K562 (cell line): ENCODE measurements around the gene UBE2B. TPM values are rescaled to one million over a fixed set of nuclear protein-coding genes. Genes with fewer than 3 reads are reported as not detected.

Experiments used
- BRD4 ChIP-seq: fragments of 200-600 bp; sonication (generic); IDR thresholded peaks from 2 replicates; pipeline ENCODE4 v1.6.1; 2017; ENCODE audit warnings: inconsistent platforms
- HCFC1 ChIP-seq: IDR thresholded peaks from 2 replicates; pipeline ENCODE4 v1.6.1; 2012; ENCODE audit warnings: low read depth, low read length, improper control_type of control experiment
- KDM5B ChIP-seq: fragments of 200-600 bp; sonication (generic); IDR thresholded peaks from 2 replicates; pipeline ENCODE4 v1.6.1; 2012; ENCODE audit warnings: low read depth, mild to moderate bottlenecking, moderate library complexity, low read length, control low read depth, inconsistent platforms; ENCODE audit not compliant: insufficient replicate concordance
- NR2C2 ChIP-seq, 2 experiments: fragments of 200-800 bp in 1 of 2; sonication (Bioruptor generic) in 1 of 2; sonication (generic) in 1 of 2; formaldehyde crosslinking in 1 of 2; IDR thresholded peaks; 2 replicates each; pipeline versions ENCODE4 v1.6.1 to v1.8.0; 2016 to 2022; ENCODE audit warnings: mild to moderate bottlenecking in 1 of 2, missing compliant biosample characterization in 1 of 2, missing genetic modification characterization in 1 of 2, missing genetic modification reagents in 1 of 2
- PHF21A ChIP-seq: fragments of 450-650 bp; IDR thresholded peaks from 2 replicates; pipeline ENCODE4 v1.6.1; 2017; ENCODE audit warnings: low read depth, borderline replicate concordance
- POLR2AphosphoS5 ChIP-seq: IDR thresholded peaks from 2 replicates; pipeline ENCODE4 v1.6.1; 2011; ENCODE audit warnings: mild to moderate bottlenecking, low read depth, low read length, moderate library complexity; ENCODE audit not compliant: control insufficient read depth, insufficient read depth
- POLR3A ChIP-seq: IDR thresholded peaks from 2 replicates; pipeline ENCODE4 v1.6.1; 2011; ENCODE audit warnings: borderline replicate concordance, mild to moderate bottlenecking, moderate library complexity; ENCODE audit not compliant: insufficient read length, insufficient read depth; ENCODE audit errors: extremely low read depth
- RBBP5 ChIP-seq: fragments of 200-600 bp; sonication (generic); IDR thresholded peaks from 2 replicates; pipeline ENCODE4 v1.6.1; 2012; ENCODE audit warnings: borderline replicate concordance, mild to moderate bottlenecking, low read length, control low read depth, inconsistent platforms; ENCODE audit not compliant: insufficient read depth, poor library complexity, severe bottlenecking
- RBFOX2 ChIP-seq: fragments of 200-400 bp; formaldehyde crosslinking; IDR thresholded peaks from 2 replicates; pipeline ENCODE4 v1.6.1; 2017; ENCODE audit warnings: low read depth, mild to moderate bottlenecking, low read length, moderate library complexity
- RBM14 ChIP-seq: fragments of 200-400 bp; formaldehyde crosslinking; IDR thresholded peaks from 2 replicates; pipeline ENCODE4 v1.6.1; 2018; ENCODE audit warnings: low read depth, mild to moderate bottlenecking, low read length, moderate library complexity, borderline replicate concordance; ENCODE audit not compliant: insufficient read depth
- SAP30 ChIP-seq: fragments of 200-600 bp; sonication (generic); IDR thresholded peaks from 2 replicates; pipeline ENCODE4 v1.6.1; 2012; ENCODE audit warnings: borderline replicate concordance, low read depth, mild to moderate bottlenecking, moderate library complexity, low read length, control low read depth, inconsistent platforms; ENCODE audit not compliant: insufficient read depth, poor library complexity, severe bottlenecking
- STAG1 ChIP-seq: sonication (generic); formaldehyde crosslinking; IDR thresholded peaks from 2 replicates; pipeline ENCODE4 v1.5.0; 2020; ENCODE audit warnings: missing genetic modification reagents, borderline replicate concordance
- ZC3H4 ChIP-seq: sonication (generic); formaldehyde crosslinking; IDR thresholded peaks from 2 replicates; pipeline ENCODE4 v1.9.0; 2021; ENCODE audit warnings: missing genetic modification reagents, borderline replicate concordance
- ZNF444 ChIP-seq: fragments of 250-450 bp; sonication (Bioruptor Pico); IDR thresholded peaks from 2 replicates; pipeline ENCODE4 v1.4.0; 2020; ENCODE audit warnings: mild to moderate bottlenecking, moderate library complexity
- polyA plus RNA-seq, 8 experiments: library from polyadenylated mRNA; depleted of rRNA in 4 of 8; stranded (reverse) in 5 of 8; unstranded in 3 of 8; fragments of >200 nt; fragmentation: Nextera tagmentation in 2 of 8; fragmentation: Illumina TruSeq in 1 of 8; extraction: Ambion mirVana in 2 of 8; extraction: Trizol in 1 of 8; gene quantifications; 2 replicates each; pipeline versions ENCODE4 v1.2.1 to v1.2.3, GENCODE V29; 2011 to 2014; ENCODE audit warnings: inconsistent platforms in 1 of 8, missing spikeins in 1 of 8
- total RNA-seq, 7 experiments: library from RNA; depleted of rRNA in 6 of 7; stranded (reverse); fragments of >200 nt in 6 of 7; fragmentation: Illumina TruSeq in 2 of 7; extraction: Trizol in 2 of 7; gene quantifications; 2 replicates each; pipeline versions ENCODE4 v1.2.1 to v1.2.3, GENCODE V29; 2011 to 2021; ENCODE audit warnings: low replicate concordance in 1 of 7
- TF ChIP-seq, protein P1 (sequence below): sonication (generic); formaldehyde crosslinking; IDR thresholded peaks from 2 replicates; pipeline ENCODE4 v1.8.0; 2023; ENCODE audit warnings: mild to moderate bottlenecking, missing genetic modification reagents
- TF ChIP-seq, protein P2 (sequence below): sonication (generic); formaldehyde crosslinking; IDR thresholded peaks from 2 replicates; pipeline ENCODE4 v1.8.0; 2022; ENCODE audit warnings: mild to moderate bottlenecking, missing genetic modification reagents
- TF ChIP-seq, protein P3 (sequence below): sonication (generic); formaldehyde crosslinking; IDR thresholded peaks from 2 replicates; pipeline ENCODE4 v1.8.0; 2022; ENCODE audit warnings: mild to moderate bottlenecking, missing genetic modification reagents
- TF ChIP-seq, protein P4 (sequence below), 3 experiments: IDR thresholded peaks in 2 of 3; conservative IDR thresholded peaks in 1 of 3; 2 replicates each; pipeline ENCODE4 v1.5.1; 2011 to 2012; ENCODE audit warnings: low read length in 3 of 3, mild to moderate bottlenecking in 3 of 3, control low read depth in 2 of 3, improper control_type of control experiment in 1 of 3, inconsistent platforms in 1 of 3, low read depth in 1 of 3, mixed read lengths in 1 of 3, moderate library complexity in 1 of 3; ENCODE audit not compliant: insufficient read depth in 2 of 3

The UBE2B gene
- total and polyA plus RNA-seq, 9 of the 15 experiments (the other 6 are each of a cell fraction or from before 2014, with no cell fraction given), result 13.1 to 198 (median 75.5) TPM

DNA sequence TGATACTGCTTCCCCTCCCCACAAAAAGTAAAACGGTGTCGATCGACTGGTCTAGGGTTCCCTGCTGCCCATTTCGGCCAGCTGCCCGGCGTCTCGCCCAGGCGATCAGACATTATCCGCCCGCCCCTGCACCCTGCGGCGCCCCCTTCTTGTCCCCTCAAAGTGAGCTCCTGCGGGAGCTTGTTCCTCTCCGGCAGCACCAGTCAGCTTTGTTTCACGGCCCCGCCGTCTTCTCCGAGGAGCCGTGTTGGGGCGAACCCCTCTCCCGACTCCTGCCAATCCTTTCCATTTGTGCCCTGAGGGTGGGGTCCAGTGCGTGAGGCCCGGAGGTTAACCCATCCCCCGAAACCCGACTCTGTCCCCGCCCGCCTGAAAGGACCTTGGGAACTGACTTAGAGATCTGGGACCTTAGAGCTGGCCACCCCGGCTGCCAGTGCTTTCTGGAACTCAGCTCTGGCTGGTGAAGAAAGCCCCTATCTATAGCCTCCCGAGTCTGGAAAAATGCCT lies 518 bp downstream of the UBE2B start (continued):
- TF ChIP-seq, protein P1, sequence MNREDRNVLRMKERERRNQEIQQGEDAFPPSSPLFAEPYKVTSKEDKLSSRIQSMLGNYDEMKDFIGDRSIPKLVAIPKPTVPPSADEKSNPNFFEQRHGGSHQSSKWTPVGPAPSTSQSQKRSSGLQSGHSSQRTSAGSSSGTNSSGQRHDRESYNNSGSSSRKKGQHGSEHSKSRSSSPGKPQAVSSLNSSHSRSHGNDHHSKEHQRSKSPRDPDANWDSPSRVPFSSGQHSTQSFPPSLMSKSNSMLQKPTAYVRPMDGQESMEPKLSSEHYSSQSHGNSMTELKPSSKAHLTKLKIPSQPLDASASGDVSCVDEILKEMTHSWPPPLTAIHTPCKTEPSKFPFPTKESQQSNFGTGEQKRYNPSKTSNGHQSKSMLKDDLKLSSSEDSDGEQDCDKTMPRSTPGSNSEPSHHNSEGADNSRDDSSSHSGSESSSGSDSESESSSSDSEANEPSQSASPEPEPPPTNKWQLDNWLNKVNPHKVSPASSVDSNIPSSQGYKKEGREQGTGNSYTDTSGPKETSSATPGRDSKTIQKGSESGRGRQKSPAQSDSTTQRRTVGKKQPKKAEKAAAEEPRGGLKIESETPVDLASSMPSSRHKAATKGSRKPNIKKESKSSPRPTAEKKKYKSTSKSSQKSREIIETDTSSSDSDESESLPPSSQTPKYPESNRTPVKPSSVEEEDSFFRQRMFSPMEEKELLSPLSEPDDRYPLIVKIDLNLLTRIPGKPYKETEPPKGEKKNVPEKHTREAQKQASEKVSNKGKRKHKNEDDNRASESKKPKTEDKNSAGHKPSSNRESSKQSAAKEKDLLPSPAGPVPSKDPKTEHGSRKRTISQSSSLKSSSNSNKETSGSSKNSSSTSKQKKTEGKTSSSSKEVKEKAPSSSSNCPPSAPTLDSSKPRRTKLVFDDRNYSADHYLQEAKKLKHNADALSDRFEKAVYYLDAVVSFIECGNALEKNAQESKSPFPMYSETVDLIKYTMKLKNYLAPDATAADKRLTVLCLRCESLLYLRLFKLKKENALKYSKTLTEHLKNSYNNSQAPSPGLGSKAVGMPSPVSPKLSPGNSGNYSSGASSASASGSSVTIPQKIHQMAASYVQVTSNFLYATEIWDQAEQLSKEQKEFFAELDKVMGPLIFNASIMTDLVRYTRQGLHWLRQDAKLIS, result no peak; the same call in 1 of the 2 replicates
- TF ChIP-seq ZC3H4 (CRISPR knock-in tag) (peak; percentile 82; the same call in 1 of the 2 replicates), KDM5B (peak; percentile 29), POLR2AphosphoS5 (0 out of 2 replicates have a peak, but pooled peaks have one; percentile 22), RBBP5 (peak; percentile 26), POLR3A (no peak), BRD4 (0 out of 2 replicates have a peak, but pooled peaks have one; percentile 14), RBFOX2 (peak; percentile 78), ZNF444 (CRISPR knock-in tag) (no peak), STAG1 (0 out of 2 replicates have a peak, but pooled peaks have one; percentile 23), HCFC1 (0 out of 2 replicates have a peak, but pooled peaks have one; percentile 2), NR2C2 (CRISPR knock-in tag; IDR thresholded peaks at IDR 0.05) (no peak), NR2C2 (tag; IDR thresholded peaks at IDR 0.05) (no peak; the same call in 1 of the 2 replicates), SAP30 (peak; percentile 33), RBM14 (0 out of 2 replicates have a peak, but pooled peaks have one; percentile 53), PHF21A (no peak)
- TF ChIP-seq, protein P2, sequence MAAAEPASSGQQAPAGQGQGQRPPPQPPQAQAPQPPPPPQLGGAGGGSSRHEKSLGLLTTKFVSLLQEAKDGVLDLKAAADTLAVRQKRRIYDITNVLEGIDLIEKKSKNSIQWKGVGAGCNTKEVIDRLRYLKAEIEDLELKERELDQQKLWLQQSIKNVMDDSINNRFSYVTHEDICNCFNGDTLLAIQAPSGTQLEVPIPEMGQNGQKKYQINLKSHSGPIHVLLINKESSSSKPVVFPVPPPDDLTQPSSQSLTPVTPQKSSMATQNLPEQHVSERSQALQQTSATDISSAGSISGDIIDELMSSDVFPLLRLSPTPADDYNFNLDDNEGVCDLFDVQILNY, result 0 out of 2 replicates have a peak, but pooled peaks have one; percentile 67
- TF ChIP-seq, protein P3, sequence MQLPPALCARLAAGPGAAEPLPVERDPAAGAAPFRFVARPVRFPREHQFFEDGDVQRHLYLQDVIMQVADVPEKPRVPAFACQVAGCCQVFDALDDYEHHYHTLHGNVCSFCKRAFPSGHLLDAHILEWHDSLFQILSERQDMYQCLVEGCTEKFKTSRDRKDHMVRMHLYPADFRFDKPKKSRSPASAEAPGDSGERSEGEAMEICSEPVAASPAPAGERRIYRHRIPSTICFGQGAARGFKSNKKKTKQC (CRISPR knock-in tag), result 0 out of 2 replicates have a peak, but pooled peaks have one; percentile 10
- TF ChIP-seq, protein P4, sequence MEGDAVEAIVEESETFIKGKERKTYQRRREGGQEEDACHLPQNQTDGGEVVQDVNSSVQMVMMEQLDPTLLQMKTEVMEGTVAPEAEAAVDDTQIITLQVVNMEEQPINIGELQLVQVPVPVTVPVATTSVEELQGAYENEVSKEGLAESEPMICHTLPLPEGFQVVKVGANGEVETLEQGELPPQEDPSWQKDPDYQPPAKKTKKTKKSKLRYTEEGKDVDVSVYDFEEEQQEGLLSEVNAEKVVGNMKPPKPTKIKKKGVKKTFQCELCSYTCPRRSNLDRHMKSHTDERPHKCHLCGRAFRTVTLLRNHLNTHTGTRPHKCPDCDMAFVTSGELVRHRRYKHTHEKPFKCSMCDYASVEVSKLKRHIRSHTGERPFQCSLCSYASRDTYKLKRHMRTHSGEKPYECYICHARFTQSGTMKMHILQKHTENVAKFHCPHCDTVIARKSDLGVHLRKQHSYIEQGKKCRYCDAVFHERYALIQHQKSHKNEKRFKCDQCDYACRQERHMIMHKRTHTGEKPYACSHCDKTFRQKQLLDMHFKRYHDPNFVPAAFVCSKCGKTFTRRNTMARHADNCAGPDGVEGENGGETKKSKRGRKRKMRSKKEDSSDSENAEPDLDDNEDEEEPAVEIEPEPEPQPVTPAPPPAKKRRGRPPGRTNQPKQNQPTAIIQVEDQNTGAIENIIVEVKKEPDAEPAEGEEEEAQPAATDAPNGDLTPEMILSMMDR (IDR thresholded peaks at IDR 0.05 in 2 of 3, conservative IDR thresholded peaks at IDR 0.05 in 1 of 3; ENCODE audit: insufficient read depth in 2 of 3, low read depth in 1 of 3, low read length in 3 of 3), result 0 out of 6 replicates have a peak, but pooled peaks of 1 of the 3 experiments have one; percentile 1
